ENCODE results near the gene MARF1.

GRCh38 chr16:15606518-15607220, 36.3 kb downstream of the MARF1 start:
- TF ChIP-seq CTCF (IDR thresholded peaks at IDR 0.05) (no peak), POLR2A (IDR thresholded peaks at IDR 0.05) (no peak), EP300 (IDR thresholded peaks at IDR 0.05) (no peak), POLR2AphosphoS5 (IDR thresholded peaks at IDR 0.05) (no peak)

Measured in upper lobe of left lung (tissue), 4 donors.